ENCODE measurements around the gene SCD5.

The SCD5 gene

GRCh38 chr4:82681754-82682153 lies 116.8 kb downstream of the SCD5 start:
- no peak for DNase-seq

- no peak for DNase-seq
Observed at GRCh38 chr4:82680834-82681233, 117.8 kb downstream of the SCD5 start.

DNA sequence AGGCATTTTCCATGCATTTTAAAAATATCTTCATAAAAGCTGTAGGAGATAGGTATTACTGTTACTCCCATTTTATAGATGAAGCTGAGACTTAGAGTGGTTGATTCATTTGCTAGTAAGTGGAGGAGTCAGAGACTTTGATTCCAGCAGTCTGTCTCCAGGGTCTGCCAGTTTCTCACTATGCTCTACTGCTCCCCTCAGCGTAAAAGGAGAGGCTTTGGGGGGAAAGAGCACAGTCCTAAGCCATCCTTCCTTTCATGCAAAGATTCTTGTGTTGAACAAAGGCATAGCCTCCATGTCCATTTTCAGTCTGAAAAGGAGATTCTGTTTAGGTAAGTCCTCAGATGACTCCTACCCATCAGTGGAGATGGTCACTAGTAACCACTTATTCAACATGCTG lies 119.1 kb downstream of the SCD5 start:
- no peak for DNase-seq

DNA sequence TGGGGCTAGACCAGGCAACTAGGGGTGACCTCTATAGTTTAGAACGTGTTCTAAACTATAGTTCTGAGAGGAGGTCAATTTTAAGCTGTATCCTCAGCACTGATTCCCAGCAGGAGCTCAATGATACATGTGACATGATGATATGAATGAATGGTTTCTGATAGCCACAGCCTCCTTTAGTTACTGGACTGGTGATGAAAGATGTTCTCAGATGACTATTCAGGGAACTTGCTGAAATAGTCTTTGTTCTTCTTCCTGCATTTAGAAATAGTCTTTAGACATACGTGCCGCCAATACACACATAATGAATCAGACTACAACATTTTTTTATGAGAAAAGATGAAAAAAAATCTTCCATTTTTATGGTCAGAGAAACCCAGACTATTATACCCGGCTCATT lies 120.5 kb downstream of the SCD5 start:
- no peak for DNase-seq

DNA sequence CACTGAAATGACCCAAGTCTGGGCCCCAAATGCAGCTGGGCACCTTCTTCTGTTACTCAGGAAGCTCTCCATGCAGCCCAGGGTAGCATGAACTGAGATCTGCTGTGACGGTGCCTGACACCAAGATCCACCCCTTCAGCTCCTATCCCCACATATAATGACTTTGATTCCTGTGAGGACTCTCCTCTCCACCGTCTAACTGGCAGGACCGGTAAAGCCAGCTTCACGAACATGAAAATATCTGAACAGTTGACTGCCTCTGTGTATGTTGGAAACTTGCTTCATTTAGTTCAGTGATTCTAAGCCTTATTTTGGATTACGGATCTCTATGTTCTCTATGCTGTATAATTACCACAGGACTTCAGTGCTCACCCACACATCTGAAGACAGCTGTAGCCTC lies 121.3 kb downstream of the SCD5 start:
- no peak for DNase-seq

DNA sequence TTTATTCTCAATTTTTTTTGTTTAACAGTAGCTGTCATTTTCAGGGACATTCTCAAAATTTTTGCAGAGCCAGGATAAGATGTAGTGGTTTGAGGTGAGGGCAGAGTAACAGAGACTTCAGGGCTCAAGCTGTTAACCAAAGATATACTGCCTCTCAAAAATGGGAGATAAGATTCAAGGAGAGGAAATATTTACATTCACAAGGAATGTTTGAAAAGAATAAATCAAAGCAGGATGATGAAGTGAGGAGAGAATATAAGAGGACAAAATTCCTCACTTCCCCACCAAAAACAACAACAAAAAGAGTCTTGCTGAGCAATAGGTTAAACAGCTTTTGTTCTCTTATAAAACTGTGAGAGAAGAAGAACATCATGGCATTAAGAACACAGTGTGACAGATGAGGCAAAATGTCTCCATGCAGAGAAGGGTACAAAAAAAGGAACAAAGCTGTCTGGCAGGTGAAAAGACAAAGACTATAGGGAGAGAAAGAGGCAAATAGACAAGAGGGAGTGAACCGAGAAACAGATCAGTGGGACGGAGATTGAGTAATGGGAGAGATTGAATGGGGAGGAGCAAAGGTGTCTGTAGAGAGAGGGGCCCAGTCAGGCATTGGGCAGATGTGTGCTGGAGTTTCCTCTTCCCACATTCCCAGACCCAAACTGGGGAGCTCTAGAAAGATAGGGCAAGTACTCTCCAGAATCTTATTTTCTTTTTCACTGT lies 130.7 kb downstream of the SCD5 start:
- DNase-seq, result peak; percentile 14

- DNase-seq, result peak; percentile 4
Observed at GRCh38 chr4:82666970-82667665, 131.5 kb downstream of the SCD5 start.

DNA sequence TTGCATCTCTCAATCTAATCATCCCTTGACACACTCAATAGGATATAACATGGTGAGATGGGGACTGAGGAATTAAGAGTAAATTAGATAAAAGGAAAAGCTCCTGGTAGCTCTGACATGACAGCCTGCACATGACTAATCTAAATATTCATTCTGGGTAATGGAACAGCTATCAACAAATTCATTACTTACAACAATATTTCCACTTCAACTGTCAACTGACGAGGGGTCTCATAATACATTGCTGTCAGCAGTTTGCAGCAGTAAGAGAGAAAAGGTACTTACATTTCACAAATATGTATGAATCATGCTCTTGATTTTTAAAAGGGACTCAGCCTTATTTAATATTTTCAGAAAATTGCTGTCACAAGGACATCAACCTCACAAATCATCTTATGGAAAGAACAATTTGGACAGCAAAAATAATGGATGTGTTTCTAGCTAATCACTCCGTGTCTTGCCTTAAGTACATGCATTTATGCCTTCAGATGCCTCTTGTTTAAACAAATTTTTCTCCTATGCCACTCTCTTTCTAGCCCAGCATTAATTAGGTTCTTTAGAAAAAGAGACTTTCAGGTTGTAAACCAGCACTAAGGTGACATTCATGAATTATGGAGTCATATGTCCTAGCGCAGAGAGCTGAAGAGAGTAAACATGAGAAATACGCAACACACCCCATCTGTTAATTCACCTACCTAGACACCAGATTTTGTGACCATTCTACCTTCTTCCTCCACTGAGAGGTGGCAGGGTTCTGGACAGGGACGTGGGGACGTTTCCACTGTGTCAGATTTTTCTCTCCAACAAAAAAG lies 137.2 kb downstream of the SCD5 start:
- DNase-seq, result peak; percentile 93

GRCh38 chr4:82652062-82652461 lies 146.5 kb downstream of the SCD5 start:
- DNase-seq, result no peak

DNA sequence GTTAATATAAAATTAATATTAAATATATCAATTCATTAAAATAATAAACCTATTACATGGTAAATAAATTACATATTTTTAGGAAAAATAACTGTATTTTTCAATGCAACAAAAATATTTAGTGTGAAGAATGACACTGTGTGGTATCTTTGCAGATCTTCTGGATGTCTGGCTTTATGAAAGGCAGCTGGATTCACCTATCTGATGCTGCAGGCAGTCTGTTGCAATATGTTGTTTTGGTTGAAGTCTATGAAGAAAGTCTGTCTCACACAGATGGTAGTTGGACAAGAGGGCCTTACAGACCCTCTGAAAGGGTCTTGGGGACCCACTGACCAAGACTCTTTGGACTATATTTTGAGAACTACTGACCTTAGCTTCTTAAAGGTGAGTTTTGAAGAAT lies 147.7 kb downstream of the SCD5 start:
- no peak for DNase-seq

- no peak for DNase-seq
Observed at GRCh38 chr4:82648356-82648755, 150.2 kb downstream of the SCD5 start.

DNA sequence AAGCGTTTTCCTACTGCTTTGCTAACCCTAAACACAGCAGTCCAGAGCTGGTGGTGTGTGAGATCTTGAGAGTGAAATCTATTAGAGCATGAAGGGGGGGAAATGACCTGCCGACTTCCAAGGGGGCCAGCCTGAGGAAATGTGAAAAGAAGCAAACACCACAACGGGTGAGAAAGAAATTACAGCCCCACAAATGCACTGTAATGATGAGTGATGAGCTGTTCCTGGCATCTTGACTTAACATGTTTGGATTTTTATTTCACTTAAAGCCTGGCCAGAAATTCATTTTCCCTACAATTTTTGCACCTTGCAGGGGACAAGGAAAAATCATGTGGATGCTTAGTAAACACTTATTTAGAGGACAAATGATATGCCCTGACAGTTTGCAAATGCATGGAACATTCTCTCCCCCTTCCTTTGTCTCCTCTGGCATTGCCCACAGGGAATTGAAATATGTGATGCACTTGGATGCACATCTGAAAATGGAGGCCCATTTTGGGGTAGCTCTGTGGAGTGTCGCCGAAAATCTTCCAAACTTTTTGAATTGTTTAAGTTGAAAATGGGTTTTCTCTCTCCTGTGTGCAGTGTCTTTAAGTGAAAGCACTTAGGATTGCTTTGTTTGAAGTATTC lies 152.5 kb downstream of the SCD5 start:
- DNase-seq, result peak; percentile 27

DNA sequence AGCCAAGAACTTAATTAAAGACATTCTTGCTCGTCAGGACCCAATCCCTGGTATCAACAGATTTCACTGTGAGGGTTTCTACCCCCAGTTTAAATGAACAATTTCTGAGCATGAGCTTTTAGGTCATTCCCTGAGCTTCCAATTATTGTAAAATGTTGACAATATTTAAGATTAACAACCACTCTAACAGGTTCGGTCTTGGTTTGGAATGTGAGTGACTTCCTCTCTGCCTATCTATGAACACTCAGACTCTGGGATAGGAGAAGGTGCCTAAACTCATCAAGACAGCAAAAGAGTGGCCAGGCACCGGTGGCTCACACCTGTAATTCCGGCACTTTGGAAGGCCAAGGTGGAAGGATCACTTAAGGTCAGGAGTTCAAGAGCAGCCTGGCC lies 153.9 kb downstream of the SCD5 start:
- DNase-seq, result no peak

- no peak for DNase-seq
Observed at GRCh38 chr4:82643994-82644733, 154.4 kb downstream of the SCD5 start.

GRCh38 chr4:82642331-82642730 lies 156.3 kb downstream of the SCD5 start:
- no peak for DNase-seq

- DNase-seq, result peak; percentile 3
Observed at GRCh38 chr4:82640540-82640939, 158.1 kb downstream of the SCD5 start.

GRCh38 chr4:82639971-82640370 lies 158.6 kb downstream of the SCD5 start:
- no peak for DNase-seq

GRCh38 chr4:82638479-82638878 lies 160.1 kb downstream of the SCD5 start:
- peak; percentile 48 for DNase-seq

DNA sequence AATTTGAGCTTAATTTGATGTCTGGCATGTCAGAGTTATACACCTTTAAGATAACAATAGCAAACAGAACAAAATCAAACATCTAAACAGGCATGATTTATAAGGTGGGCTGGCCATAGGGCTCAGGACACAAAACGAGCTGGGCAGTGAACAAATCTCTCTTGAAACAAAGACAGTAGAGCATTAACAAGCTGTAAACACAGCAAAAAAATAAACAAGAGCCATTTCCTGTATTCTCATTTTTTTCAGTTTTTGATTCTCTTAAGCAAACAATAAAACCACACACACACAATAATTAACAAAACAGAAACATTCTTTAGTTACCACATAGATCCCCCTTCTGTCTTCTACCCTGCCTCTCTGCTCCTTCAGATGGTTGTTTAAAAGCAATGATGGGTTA lies 168.5 kb downstream of the SCD5 start:
- DNase-seq, result peak; percentile 57

DNA sequence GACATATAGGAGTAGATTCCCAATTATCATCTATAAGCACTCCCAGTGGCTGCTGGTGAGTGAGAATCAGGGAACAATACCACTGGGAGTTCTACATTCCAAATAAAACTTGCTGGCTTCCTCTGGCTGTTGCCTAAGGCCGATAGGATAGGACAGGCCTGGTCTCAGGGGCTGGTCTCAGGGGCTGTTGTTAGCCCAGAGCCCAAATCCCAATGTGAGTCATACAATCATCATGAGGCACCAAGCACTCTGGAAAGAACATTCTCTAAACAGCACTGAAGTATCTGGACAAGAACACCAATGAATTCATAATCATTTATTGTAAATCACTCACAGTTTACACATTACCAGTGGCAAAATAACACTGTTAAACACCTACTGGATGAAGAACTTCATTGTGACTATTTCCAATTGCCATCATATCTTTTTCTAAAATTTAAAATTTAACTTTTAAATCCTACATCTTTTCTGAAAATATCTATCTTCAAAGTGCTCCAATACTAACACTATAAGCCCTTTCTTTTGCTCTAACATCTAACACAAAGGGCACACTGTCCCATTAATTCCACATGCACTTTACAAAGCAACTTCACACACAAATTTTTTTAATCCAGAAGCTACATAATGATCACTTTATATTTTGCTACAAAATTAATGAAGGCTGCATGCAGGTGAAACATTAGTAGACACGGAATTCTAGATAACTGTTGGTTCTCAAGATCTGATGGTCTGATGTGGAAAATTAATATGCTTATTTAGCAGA lies 169.2 kb downstream of the SCD5 start:
- DNase-seq, result peak; percentile 30

DNA sequence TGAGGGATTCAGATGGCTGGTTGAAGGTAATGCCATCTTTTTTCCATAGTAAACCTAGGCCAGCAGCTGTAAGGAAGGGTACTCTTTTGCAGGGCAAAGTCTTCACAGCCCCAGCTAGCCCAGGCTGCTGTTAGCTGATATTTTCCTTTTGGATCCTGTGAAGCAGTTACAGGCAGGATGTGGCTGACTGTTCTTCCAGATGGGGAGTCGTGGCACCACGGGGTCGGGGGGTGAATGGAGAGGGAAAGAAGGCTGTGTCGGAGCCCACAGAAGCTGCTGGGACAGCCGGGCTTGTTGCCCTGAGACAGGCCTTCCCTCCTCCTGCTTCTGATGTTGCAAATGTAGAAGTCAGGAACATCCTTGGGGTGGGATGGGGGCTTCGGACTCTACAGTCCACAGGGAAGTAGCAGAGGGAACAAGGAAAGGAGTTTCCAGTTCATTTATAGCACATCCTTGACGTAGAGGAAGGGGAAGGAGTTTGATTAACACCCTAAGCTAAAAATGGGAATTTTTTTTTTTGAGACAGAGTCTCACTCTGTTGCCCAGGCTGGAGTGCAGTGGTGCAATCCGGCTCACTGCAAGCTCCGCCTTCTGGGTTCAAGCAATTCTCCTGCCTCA lies 172.2 kb downstream of the SCD5 start:
- no peak for DNase-seq

All from NCI-H69 (cell line).